AG10803 (cell line): ENCODE results near the gene CDC25B.
A peak's percentile ranks its signal among the peaks of the same experiment; 100 is the strongest.

Experiments
- DNase-seq: peaks from one replicate; pipeline ENCODE4 v3.0.0; 2010; ENCODE audit warnings: low read depth
- H3K4me3 ChIP-seq: 2 replicates; pipeline ENCODE4 v1.5.1; 2011; ENCODE audit warnings: mild to moderate bottlenecking, low read length, control low read depth
- TF ChIP-seq, protein P1 (sequence below): conservative IDR thresholded peaks from 2 replicates; pipeline ENCODE4 v1.5.1; 2011; ENCODE audit warnings: mild to moderate bottlenecking, low read length, control low read depth, inconsistent platforms

Gene CDC25B

DNA sequence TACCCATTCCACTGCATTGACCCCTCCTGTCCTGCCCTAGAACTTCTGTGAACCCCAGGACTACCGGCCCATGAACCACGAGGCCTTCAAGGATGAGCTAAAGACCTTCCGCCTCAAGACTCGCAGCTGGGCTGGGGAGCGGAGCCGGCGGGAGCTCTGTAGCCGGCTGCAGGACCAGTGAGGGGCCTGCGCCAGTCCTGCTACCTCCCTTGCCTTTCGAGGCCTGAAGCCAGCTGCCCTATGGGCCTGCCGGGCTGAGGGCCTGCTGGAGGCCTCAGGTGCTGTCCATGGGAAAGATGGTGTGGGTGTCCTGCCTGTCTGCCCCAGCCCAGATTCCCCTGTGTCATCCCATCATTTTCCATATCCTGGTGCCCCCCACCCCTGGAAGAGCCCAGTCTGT lies 8.7 kb downstream of the CDC25B start:
- TF ChIP-seq, protein P1, sequence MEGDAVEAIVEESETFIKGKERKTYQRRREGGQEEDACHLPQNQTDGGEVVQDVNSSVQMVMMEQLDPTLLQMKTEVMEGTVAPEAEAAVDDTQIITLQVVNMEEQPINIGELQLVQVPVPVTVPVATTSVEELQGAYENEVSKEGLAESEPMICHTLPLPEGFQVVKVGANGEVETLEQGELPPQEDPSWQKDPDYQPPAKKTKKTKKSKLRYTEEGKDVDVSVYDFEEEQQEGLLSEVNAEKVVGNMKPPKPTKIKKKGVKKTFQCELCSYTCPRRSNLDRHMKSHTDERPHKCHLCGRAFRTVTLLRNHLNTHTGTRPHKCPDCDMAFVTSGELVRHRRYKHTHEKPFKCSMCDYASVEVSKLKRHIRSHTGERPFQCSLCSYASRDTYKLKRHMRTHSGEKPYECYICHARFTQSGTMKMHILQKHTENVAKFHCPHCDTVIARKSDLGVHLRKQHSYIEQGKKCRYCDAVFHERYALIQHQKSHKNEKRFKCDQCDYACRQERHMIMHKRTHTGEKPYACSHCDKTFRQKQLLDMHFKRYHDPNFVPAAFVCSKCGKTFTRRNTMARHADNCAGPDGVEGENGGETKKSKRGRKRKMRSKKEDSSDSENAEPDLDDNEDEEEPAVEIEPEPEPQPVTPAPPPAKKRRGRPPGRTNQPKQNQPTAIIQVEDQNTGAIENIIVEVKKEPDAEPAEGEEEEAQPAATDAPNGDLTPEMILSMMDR = no peak
- no peak for DNase-seq
- H3K4me3 ChIP-seq = no peak overlapping the region

DNA sequence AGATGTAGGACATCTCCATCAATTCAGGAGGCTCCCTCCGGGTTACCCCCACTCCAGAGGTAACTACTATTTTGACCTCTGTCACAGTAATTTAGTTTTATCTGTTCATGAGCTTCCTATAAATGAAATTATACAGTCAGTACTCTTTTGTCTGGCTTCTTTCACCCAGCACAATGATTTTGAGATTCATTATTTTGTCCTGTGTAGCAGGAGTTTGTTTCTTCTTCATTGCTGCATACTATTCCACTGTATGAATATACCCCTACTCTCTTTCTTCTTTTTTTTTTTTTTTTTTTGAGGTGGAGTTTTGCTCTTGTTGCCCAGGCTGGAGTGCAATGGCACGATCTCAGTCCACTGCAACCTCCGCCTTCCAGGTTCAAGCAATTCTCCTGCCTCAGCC lies 12.4 kb downstream of the CDC25B start:
- H3K4me3 ChIP-seq = no peak overlapping the region; the same call in 1 of the 2 replicates
- no peak for DNase-seq
- TF ChIP-seq, protein P1 = no peak

- peak overlapping the region; percentile 63 for H3K4me3 ChIP-seq
- DNase-seq = peak; percentile 99
These were observed 15.6 kb downstream of the CDC25B start for GRCh38 chr20:3811467-3812258.

DNA sequence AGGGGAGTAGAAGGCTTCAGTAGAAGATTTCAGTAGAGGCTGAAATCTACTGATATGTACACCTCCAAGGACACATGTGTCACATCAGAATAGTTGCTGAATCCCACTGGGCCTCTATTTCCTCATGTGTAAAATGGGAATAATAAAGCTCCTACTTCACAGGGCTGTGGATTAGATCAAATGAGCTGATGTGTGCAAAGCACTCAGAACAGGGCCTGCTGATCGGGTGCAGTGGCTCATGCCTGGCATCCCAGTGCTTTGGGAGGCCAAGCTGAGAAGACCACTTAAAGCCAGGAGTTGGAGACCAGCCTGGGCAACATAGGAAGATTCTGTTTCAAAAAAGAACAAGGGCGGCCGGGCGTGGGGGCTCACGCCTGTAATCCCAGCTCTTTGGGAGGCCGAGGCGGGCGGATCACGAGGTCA lies 16.2 kb downstream of the CDC25B start:
- TF ChIP-seq, protein P1 = no peak
- no peak for DNase-seq
- H3K4me3 ChIP-seq = no peak overlapping the region

More at GRCh38 chr20:3811467-3812258, 15.6 kb downstream of the CDC25B start:
- TF ChIP-seq, protein P1 = no peak

DNA sequence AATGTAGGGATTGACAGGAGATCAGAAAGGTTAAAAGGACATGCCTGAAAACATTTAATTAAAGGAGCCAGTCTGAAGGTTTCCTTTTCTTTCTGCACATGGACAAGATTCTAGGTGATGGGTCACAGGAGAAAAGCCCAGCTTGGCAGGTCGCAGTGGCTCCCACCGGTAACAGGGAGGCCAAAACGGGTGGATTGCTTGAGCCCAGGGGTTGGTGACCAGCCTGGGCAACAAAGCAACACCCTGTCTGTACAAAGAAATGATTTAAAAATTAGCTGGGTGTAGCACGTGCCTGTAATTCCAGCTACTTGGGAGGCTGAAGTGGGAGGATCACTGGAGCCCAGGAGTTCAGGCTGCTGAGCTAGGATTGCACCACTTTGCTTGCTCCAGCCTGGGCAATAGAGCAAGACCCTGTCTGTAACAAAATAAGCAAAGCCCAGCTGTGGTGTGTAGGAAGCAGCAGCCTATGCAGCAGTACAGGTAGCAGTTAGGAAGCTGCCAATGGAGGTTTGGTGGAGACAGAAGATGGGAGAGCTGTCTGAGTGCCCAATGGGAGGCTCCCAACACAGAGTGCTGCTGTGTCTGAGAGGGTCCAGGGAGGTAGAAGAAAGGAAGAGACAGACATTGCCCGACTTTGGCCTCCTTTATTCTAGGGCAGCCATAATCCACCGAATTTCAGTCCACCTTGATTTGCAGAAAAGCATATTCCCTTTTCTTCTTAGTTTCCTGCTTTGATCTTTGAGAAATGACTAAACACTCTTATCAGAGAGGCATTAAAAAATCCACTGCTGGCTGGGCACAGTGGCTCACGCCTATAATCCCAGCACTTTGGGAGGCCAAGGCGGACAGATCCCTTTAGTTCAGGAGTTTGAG lies 17.1 kb downstream of the CDC25B start:
- DNase-seq = no peak
- no peak overlapping the region for H3K4me3 ChIP-seq
- TF ChIP-seq, protein P1 = no peak

- no peak overlapping the region for H3K4me3 ChIP-seq
- DNase-seq = no peak
- TF ChIP-seq, protein P1 = no peak
These were observed 17.9 kb downstream of the CDC25B start for GRCh38 chr20:3813848-3814581.
